Ovary (tissue), 9 donors: ENCODE measurements around the gene PGPEP1. TPM values are rescaled to one million over a fixed set of nuclear protein-coding genes. Genes with fewer than 3 reads are reported as not detected.
"Not testable (repeated sequence)": the region's sequence is repeated elsewhere in the genome, so short reads cannot be mapped to it uniquely, and the experiment has no call there.

ENCODE experiments used
- DNase-seq, 5 donors: peaks; one replicate each; pipeline ENCODE4 v3.0.0-alpha.2; 2019 to 2020
- H3K27ac ChIP-seq, 2 donors: fragments of 200-600 bp; one replicate each; pipeline versions ENCODE4 v1.5.1 to v1.8.0; 2019 to 2022
- H3K27me3 ChIP-seq: fragments of 200-600 bp; one replicate; pipeline ENCODE4 v1.8.0; 2022
- H3K36me3 ChIP-seq: fragments of 200-600 bp; sonication (generic); one replicate; pipeline ENCODE4 v1.5.1; 2019
- H3K4me1 ChIP-seq: one replicate; pipeline ENCODE4 v1.8.1; 2013; ENCODE audit warnings: mild to moderate bottlenecking, moderate library complexity; ENCODE audit not compliant: insufficient read depth
- H3K4me3 ChIP-seq: fragments of 200-600 bp; sonication (generic); one replicate; pipeline ENCODE4 v1.5.1; 2017
- H3K9me3 ChIP-seq, 2 donors: fragments of 200-600 bp in 1 of 2; sonication (generic) in 1 of 2; one replicate each; pipeline versions ENCODE4 v1.5.1 to v1.8.1; 2013 to 2019; ENCODE audit warnings: mild to moderate bottlenecking in 1 of 2, moderate library complexity in 1 of 2
- CTCF ChIP-seq, 3 donors: fragments of 450-650 bp in 2 of 3; fragments of 200-600 bp in 1 of 3; IDR thresholded peaks; one replicate each; pipeline versions ENCODE4 v1.5.1 to v1.8.0; 2016 to 2022; ENCODE audit warnings: antibody characterized with exemption in 3 of 3, mild to moderate bottlenecking in 1 of 3
- EP300 ChIP-seq: sonication (generic); formaldehyde crosslinking; IDR thresholded peaks from one replicate; pipeline ENCODE4 v1.6.1; 2017; ENCODE audit warnings: antibody characterized with exemption
- POLR2A ChIP-seq: fragments of 450-650 bp; IDR thresholded peaks from one replicate; pipeline ENCODE4 v1.6.1; 2017; ENCODE audit warnings: antibody characterized with exemption, mild to moderate bottlenecking, moderate library complexity
- WGBS, 3 donors: extraction: QIAGEN DNeasy Blood & Tissue Kit in 1 of 3; methylation state at CpG; one replicate each; pipeline versions ENCODE4 v1.1.5 to v1.1.7; 2013 to 2017; 5-methylcytosine and 5-hydroxymethylcytosine counted together
- intact Hi-C, 4 donors: fragments of 100-400 bp; cut with DNase I; formaldehyde crosslinking; loops; one replicate each; pipeline versions ENCODE4 v1.11.0 to v1.15.1; 2022 to 2023
- polyA plus RNA-seq, 2 donors: library from polyadenylated mRNA; stranded (reverse); fragments of 200-250 nt in 1 of 2; fragments of 350-450 nt in 1 of 2; fragmentation: Illumina TruSeq in 1 of 2; extraction: RNeasy Lipid Tissue Mini Kit (QIAGEN cat#74804) in 1 of 2; gene quantifications; one replicate each; pipeline ENCODE4 v1.2.3, GENCODE V29; 2013 to 2014
- total RNA-seq, 7 donors: library from RNA; depleted of rRNA in 2 of 7; stranded (reverse); fragments of >200 nt in 2 of 7; fragmentation: NEBNext Ultra II Directional in 3 of 7; extraction: Animal tissue kit (Norgen Biotek cat#: 25700) in 3 of 7; gene quantifications; one replicate each; pipeline versions ENCODE4 v1.1.0 to v1.2.4, GENCODE V29; 2016 to 2023
- donor health status: DM: no; HTN: no; CAD: no; lungs with moderate emphysema.
- donor health status: DM: no; HTN: no; CAD: no.
- donor health status: Bipolar disorder and iron deficiency.
- donor health status: DM: yes; HTN: yes; CAD: no.
- donor health status: DM: no; HTN: no; CAD: no.
- donor health status: DM: yes; HTN: yes; CAD: no.

The PGPEP1 gene
- total and polyA plus RNA-seq, 9 donors: 9.3 to 64.5 (median 40.3) TPM

- H3K27ac ChIP-seq: peak within 1 kb of the TSS in 1 of 2 donors; percentile 5
- H3K36me3 ChIP-seq: no peaks in the 10 kb centered on the region
- H3K4me1 ChIP-seq: peaks cover 18% of the 10 kb centered on the region
- intact Hi-C loops: no loop called here
- TF ChIP-seq POLR2A: no peak
- no peak within 1 kb of the TSS for H3K4me3 ChIP-seq
- H3K27me3 ChIP-seq: no peaks in the 10 kb centered on the region
- no peaks in the 10 kb centered on the region for H3K9me3 ChIP-seq
- DNase-seq: peak; percentile 47 to 76 (median 57)
- WGBS, 3 donors: 6 to 11% (median 9%) methylated on average over 30 to 33 of the region's 33 CpGs
Measured at GRCh38 chr19:18397242-18398202, 57.1 kb downstream of the PGPEP1 start, which contains the start of gene LRRC25. TSS of gene LRRC25 (minus strand) at chr19:18397622. CDS start at chr19:18396963, 659 bp downstream.

GRCh38 chr19:18399008-18399407, 58.6 kb downstream of the PGPEP1 start:
- Histone ChIP-seq H3K27ac (no peak overlapping the region), H3K36me3 (no peaks in the 10 kb centered on the region), H3K4me1 (peaks cover 14% of the 10 kb centered on the region), H3K27me3 (no peaks in the 10 kb centered on the region), H3K4me3 (no peak overlapping the region), H3K9me3 (no peaks in the 10 kb centered on the region)
- intact Hi-C loops: no loop called here
- peak in 1 of 5 donors; percentile 30 for DNase-seq
- no peak for TF ChIP-seq CTCF (IDR thresholded peaks at IDR 0.05)
- no peak for TF ChIP-seq POLR2A
- no peak for TF ChIP-seq EP300
- WGBS, 3 donors: 35 to 52% (median 37%) methylated on average over 6 of the region's 6 CpGs

GRCh38 chr19:18401580-18402112, 61.2 kb downstream of the PGPEP1 start:
- Histone ChIP-seq H3K27ac (no peak overlapping the region), H3K36me3 (no peaks in the 10 kb centered on the region), H3K4me1 (peaks cover 9% of the 10 kb centered on the region), H3K27me3 (no peaks in the 10 kb centered on the region), H3K4me3 (no peak overlapping the region), H3K9me3 (no peaks in the 10 kb centered on the region)
- DNase-seq: no peak
- 51 to 53% (median 51%) methylated on average over 7 of the region's 7 CpGs for WGBS, 3 donors
- no peak for TF ChIP-seq POLR2A
- TF ChIP-seq CTCF (IDR thresholded peaks at IDR 0.05): no peak
- no peak for TF ChIP-seq EP300
- intact Hi-C loops: loop anchor here in 1 of 4 donors (10.0 kb wide), 1 partner anchor 47 kb away; no protein-coding TSS in a partner anchor

- H3K27ac ChIP-seq, H3K36me3 ChIP-seq, H3K4me1 ChIP-seq, DNase-seq, H3K4me3 ChIP-seq, H3K9me3 ChIP-seq, H3K27me3 ChIP-seq: not testable (repeated sequence)
- 78 to 84% (median 81%) methylated on average over 18 of the region's 18 CpGs for WGBS, 3 donors
- intact Hi-C loops: loop anchor here in 1 of 4 donors (10.0 kb wide), 1 partner anchor 48 kb away; no protein-coding TSS in a partner anchor
Measured at GRCh38 chr19:18402455-18403248, 62.3 kb downstream of the PGPEP1 start.

GRCh38 chr19:18405754-18406153, 65.4 kb downstream of the PGPEP1 start:
- not testable (repeated sequence) for DNase-seq, H3K27me3 ChIP-seq, H3K4me1 ChIP-seq, H3K27ac ChIP-seq, H3K36me3 ChIP-seq, H3K4me3 ChIP-seq, H3K9me3 ChIP-seq
- 88 to 93% (median 88%) methylated on average over 11 of the region's 11 CpGs for WGBS, 3 donors
- intact Hi-C loops: loop anchor here in 1 of 4 donors (10.0 kb wide), 1 partner anchor 51 kb away; no protein-coding TSS in a partner anchor
